Nucleus accumbens (tissue), 56 donors: ENCODE results near the gene SLC25A44.

Source experiments
- DNase-seq, 56 donors: peaks; one replicate each; lab custom pipeline; 2025; lab: John Stamatoyannopoulos, UW

SLC25A44 gene, protein sequence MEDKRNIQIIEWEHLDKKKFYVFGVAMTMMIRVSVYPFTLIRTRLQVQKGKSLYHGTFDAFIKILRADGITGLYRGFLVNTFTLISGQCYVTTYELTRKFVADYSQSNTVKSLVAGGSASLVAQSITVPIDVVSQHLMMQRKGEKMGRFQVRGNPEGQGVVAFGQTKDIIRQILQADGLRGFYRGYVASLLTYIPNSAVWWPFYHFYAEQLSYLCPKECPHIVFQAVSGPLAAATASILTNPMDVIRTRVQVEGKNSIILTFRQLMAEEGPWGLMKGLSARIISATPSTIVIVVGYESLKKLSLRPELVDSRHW

GRCh38 chr1:156193488-156194299 is at the start of gene SLC25A44:
TSS of gene SLC25A44 (plus strand) at chr1:156194104. CDS start at chr1:156199848, 5,744 bp downstream.
- DNase-seq: peak; percentile 81 to 99 (median 96)

DNA sequence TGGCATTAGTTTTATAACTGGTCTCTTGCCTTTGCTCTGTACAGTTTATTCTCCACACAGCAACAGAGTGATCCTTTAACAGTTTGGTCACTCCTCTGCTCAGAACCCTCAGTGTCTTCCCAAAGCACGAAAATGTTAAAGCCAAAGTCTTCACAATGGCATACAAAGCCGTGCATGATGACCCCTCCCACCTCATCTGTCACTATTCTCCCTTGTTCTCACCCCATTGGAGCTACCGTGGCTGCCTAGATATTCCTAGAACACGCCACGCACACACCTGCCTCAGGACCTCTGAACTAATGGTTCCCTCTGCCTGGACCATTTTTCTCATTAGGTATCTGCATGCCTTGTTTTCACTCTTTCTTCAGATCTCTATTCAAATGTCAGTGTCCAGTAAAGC is 49.2 kb upstream of the SLC25A44 start:
- DNase-seq: no peak

DNA sequence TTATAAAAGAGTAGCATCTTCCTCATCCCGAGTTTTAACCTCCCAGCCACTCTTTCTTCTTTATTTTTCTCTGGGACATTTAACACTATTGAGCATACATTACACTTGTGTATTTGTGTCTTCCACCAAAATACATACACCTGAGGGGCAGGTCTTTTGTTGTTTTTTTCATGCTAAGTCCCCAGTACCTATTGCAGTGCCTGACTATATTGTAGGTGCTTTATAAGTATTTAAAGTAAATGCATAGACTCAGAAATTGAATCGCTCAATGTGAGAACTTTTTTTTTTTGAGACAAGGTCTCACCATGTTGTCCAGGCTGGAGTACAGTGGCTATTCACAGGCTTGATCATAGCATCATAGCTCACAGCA is 48.3 kb upstream of the SLC25A44 start:
- no peak for DNase-seq

GRCh38 chr1:156146020-156146768 is 47.7 kb upstream of the SLC25A44 start:
- peak in 25 of 56 donors; percentile 13 to 68 (median 39) for DNase-seq

DNA sequence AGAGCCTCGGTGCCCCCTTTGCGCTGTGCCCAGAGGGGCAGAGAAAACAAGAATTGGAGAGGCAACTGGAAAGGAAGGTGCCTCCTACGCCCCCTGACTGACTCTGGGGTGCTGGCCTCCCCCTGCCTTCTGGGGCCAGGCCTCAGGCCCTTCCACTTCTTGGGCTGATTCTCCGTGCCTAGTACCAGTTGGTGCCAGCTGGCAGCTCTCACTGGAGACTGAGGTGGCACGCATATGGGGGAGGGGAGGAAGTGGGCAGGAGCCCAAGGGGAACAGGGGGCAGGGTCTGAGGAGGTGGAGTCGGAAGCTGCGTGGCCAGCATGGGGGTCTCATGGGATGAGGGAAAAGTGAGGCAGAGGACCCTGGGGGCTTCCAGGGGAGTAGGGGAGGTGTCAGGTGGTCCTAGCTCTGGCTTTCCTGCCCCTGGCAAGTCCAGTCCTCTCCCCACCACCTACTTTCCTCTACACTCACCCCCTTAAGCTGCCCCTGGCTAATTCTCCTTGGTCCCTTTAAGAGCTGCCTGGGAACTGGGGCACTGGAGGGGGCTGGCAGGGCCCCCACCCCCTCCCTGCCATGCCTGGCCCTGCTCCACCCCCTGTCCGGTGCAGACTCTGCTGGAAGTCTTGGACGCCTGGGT is 47.0 kb upstream of the SLC25A44 start:
- peak in 40 of 56 donors; percentile 15 to 77 (median 50) for DNase-seq

DNA sequence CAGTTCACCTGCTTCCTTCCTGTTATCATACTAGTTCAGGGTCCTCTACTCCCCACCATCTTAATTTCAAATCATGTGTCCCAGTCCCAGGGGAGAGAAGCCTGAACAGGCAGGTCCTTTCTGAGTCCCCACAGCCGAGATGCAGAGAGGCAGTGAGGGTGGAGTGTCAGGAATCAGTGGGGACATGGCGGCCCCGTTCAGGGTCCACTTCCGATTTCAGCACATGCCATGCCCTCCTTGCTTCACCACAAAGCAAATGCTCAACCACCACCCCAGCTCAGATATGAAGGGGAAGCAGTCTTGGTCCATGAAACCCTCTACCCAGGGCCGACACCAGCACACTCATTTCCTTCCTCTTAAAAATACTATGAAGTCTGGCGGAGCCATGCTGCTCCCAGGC is 45.7 kb upstream of the SLC25A44 start:
- DNase-seq: no peak

DNA sequence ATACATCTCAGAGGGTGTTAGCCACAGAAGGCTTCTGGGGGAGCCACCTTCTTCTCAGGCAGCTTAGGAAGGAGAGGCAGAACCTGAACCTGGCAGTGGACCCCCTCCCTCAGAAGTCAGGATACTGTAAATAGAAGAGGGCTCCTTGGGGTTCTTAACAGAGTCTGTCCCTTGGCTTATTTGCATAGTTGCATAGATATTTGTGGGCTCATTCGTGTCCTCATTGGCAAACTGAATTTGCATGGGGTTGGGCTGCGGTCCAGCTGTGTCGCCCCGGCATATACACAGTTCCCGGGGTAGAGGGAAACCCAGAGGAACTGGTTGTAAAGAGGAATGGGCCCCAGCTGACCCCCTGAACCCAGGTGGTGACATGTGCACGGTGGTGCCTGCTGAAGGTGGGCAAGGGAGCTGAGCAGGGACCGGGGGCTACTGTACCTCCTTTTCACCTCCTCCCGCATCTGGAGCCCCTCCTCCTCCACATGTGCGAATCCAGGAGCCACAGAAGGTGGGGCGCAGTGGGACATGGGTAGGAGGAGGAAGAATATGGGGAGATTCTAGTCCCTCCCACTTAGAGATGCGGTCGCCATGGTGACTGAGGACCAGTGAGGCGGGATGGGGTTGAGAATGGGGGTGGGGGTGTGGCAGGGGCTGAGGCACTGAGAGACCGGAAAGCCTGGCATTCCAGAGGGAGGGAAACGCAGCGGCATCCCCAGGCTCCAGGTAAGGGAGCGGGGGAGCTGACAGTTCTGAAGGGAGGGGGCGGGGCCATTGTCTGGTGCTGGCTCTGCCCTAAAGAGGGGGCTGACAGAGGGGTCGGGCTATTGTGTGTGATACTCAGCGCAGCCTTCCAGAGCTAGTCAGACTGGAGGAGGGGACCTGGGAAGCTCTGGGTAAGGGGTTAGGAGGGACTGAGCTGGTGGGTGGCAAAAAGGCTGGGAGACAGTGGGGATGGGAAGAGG is 44.3 kb upstream of the SLC25A44 start:
- peak in 25 of 56 donors; percentile 22 to 80 (median 48) for DNase-seq

- DNase-seq: peak in 5 of 56 donors; percentile 13 to 37 (median 16)
These were observed 43.4 kb upstream of the SLC25A44 start for GRCh38 chr1:156150333-156151011.

GRCh38 chr1:156151093-156151688 is 42.7 kb upstream of the SLC25A44 start:
- peak in 1 of 56 donors; percentile 22 for DNase-seq

- DNase-seq: no peak
These were observed 41.3 kb upstream of the SLC25A44 start for GRCh38 chr1:156152628-156153027.

- DNase-seq: no peak
These were observed 40.5 kb upstream of the SLC25A44 start, which contains the start of gene SEMA4A for GRCh38 chr1:156153362-156153761. TSS of gene SEMA4A (plus strand) at chr1:156153585. CDS start at chr1:156154579, 994 bp downstream.

DNA sequence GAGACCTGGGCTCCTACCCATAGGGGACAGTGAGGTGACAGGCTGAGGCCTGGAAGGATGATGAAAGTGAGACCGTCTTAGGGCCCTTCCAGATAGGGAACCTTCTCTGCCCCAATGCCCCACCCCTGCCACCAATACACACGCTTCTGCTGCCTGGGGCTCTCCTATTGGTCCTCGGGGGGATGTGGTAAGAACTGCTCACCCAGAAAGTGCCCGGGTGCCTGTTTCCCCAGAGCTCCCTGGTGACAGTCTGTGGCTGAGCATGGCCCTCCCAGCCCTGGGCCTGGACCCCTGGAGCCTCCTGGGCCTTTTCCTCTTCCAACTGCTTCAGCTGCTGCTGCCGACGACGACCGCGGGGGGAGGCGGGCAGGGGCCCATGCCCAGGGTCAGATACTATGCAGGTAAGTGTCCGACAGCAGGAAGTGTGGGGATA is 39.6 kb upstream of the SLC25A44 start:
- DNase-seq: peak in 1 of 56 donors; percentile 31

DNA sequence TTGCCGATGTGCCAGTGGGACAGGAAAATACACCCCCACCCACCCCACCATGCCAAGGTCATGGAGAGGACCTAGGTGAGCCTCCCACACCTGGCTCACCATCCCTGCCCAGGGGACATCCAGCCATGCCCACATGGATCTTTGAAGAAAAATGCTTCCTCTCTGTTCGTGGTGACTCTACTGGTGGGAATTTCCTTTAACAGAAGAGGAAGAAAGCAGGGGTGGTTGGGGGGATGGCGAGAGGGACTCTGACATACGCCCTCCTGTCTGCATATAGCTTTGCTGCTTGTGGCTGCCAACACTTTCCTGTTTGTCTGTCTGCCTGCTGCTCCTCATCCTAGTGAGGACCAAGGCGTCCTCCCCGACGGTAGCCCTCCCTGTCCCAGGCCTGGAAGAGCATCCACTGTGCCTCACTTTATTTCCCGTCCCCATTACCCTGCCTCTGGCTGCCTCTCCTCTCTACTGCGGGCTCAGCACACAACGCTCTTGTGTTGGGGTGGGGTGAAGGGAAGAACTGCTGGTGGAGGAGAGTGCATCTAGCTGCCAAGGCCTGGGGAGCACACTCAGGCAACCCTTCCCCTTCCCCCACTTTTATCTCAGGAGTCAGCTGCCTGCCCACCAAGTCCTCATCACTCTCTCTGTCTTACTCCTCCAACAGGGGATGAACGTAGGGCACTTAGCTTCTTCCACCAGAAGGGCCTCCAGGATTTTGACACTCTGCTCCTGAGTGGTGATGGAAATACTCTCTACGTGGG is 38.0 kb upstream of the SLC25A44 start:
- DNase-seq: no peak

GRCh38 chr1:156157506-156157905 is 36.4 kb upstream of the SLC25A44 start:
- no peak for DNase-seq

- DNase-seq: no peak
These were observed 35.9 kb upstream of the SLC25A44 start for GRCh38 chr1:156157966-156158365.

DNA sequence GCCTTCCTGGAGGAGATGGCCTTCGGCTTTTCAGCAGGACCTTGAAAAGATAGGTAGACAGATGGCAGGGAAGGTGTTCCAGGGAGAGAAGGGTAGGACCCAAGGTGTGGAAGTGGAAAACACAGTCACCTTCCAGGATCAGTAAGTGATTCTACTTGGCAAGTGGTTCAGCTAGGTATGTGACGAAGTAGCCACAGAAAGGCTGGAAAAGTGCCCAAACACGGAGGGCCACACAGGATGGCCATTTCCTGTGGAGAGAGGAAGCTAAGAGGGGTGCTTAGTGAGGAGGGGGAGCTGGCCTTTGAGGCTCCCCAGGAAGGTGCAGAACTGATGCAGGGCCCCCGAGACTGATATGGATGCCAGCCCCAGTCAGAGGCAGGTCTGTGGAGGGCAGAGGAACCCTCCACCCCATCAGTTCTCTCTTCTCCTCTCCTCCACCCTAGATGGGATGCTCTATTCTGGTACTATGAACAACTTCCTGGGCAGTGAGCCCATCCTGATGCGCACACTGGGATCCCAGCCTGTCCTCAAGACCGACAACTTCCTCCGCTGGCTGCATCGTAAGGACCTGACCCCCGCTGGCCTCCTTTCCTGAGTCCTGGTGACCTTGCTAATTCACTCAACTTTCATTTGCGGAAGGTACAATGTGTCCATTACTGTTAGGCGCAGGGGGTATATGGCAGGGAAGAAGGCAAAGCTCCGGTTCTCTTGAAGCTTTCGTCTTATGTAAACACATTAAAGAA is 33.7 kb upstream of the SLC25A44 start:
- DNase-seq: peak in 1 of 56 donors; percentile 24
